Breast epithelium (tissue), 3 donors: Measurements from ENCODE around the gene NAB1.
"Not testable (repeated sequence)": the region's sequence is repeated elsewhere in the genome, so short reads cannot be mapped to it uniquely, and the experiment has no call there.

Source experiments
- POLR2A ChIP-seq: fragments of 450-650 bp; IDR thresholded peaks from one replicate; pipeline ENCODE4 v1.6.1; 2016; ENCODE audit warnings: antibody characterized with exemption, mild to moderate bottlenecking, moderate library complexity
- TF ChIP-seq, protein P1 (sequence below), 3 donors: fragments of 450-650 bp; IDR thresholded peaks; one replicate each; pipeline ENCODE4 v1.5.1; 2016 to 2017; ENCODE audit warnings: antibody characterized with exemption in 3 of 3, mild to moderate bottlenecking in 3 of 3, moderate library complexity in 3 of 3

DNA sequence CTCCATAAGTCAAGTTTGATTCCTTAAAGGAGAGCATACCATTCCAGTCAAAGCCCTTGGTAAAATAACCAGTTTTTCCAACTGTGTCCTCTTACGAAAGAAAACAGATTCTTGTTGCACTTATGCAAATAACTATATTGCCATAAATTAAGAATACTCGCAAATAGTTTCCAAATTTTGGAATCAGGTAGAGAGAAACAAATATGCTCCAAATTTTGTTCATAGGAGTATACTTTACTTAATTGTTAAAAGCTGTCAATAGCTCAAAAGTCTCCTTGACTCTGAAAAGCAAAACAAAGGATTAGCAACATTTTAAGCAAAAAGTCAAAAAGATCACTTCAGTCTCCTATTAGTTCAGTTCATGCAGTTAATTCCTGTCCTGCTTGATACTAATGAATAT, 38.4 kb upstream of the NAB1 start:
- not testable (repeated sequence) for TF ChIP-seq POLR2A
- TF ChIP-seq, protein P1, sequence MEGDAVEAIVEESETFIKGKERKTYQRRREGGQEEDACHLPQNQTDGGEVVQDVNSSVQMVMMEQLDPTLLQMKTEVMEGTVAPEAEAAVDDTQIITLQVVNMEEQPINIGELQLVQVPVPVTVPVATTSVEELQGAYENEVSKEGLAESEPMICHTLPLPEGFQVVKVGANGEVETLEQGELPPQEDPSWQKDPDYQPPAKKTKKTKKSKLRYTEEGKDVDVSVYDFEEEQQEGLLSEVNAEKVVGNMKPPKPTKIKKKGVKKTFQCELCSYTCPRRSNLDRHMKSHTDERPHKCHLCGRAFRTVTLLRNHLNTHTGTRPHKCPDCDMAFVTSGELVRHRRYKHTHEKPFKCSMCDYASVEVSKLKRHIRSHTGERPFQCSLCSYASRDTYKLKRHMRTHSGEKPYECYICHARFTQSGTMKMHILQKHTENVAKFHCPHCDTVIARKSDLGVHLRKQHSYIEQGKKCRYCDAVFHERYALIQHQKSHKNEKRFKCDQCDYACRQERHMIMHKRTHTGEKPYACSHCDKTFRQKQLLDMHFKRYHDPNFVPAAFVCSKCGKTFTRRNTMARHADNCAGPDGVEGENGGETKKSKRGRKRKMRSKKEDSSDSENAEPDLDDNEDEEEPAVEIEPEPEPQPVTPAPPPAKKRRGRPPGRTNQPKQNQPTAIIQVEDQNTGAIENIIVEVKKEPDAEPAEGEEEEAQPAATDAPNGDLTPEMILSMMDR (IDR thresholded peaks at IDR 0.05): not testable (repeated sequence)
